HG03025 (cell line): ENCODE results near the gene PAK4.
"Not testable (repeated sequence)": the region's sequence is repeated elsewhere in the genome, so short reads cannot be mapped to it uniquely, and the experiment has no call there.

ENCODE experiments used
- ATAC-seq: cut with Tn5 transposase; IDR thresholded peaks from one replicate; pipeline ENCODE4 v1.9.1; 2021; ENCODE audit warnings: mild to moderate bottlenecking, moderate library complexity; ENCODE audit not compliant: unreplicated experiment, low FRiP score

The PAK4 gene

DNA sequence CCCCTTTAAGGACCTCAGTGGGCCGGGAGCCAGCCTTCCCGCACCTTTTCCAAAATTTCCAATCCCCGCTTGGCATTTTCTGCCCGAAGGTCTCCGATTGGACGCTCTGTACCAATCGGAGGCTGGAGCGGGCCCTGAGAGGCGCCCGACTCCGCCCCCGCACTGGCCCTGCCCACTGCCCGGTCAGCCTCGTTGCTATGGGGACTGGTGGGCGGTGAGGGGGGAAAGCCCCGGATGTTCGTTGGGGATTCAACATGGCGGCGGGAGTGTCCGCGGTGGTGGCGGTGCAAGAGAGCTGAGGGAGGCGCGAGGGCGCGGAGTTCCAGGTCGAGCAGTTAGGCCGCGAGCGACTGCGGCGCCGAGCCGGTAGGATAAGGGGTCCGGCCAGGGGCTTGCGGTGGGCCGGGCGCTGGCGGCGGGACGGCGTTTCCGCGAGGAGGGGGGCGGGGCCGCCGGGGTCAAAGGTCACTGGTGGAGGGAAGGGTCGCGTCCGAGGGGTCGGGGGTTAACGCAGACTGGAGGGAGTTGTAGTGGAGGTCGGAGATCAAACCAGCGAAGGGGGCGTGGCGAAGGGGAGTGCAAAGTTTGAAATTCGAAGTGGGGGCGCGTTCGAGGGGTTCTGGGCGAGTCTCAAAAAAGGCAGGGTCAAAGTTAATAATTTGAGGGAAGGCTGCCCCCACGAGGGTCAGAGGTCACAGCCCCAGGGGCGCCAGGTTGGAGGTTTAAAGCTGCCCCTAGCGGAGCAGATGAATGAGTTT lies at the start of gene PAK4:
PAK4 (plus strand) TSS at position 233 of the 758 bp plus-strand sequence. CDS start 43,768 bp downstream, outside the sequence.
- peak; percentile 76 for ATAC-seq

DNA sequence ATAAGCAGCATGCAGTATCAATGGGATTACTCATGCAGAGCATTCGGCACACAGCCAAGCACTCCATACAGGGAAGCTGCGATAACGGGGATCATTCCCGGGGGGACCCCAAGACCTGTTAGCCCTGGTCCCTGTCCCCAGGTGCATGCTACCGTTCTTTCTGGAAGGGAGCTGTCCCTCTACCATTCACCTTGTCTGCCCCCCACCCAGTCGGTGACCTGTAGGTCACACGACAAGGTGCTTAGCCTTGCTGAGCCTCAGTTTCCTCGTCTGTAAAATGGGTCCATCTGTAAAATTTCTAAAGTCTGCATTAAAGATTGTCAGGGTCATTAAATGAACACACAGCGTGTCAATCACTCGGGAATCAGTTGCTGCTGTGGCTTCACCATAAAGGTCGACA lies 48.3 kb upstream of the PAK4 start:
- ATAC-seq, result no peak

DNA sequence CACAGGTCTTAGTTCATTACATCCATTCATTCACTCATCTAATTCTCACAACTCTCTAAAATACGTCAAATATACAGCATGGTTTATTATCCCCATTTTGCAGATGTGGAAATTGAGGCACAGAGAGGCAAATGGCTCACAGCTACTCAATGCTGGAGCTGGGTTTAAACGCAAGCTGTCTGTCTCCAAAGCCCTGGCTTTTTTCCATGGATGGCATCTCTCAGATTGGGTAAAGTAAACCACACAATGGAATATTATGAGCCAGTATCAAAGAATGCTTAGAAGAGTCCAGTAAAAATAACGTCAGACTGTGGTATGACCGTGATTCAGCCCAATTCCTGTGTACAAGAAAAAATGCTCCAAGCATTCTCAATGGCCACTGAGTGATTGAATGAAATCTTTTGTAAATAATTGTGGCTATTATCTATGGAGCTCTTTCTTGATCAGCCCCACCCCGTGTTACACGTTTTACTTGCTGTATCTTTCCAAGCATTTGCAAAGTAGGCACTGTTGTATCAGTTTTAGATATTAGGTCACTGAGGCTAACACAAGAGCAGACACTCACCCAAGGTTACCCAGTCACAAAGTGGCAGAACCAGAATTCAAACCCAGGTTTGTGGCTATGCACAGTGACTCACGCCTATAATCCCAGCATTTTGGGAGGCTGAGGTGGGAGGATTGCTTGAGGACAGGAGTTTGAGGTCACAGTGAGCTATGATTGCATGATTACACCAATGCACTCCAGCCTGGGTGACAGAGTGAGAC lies 47.0 kb upstream of the PAK4 start:
- ATAC-seq, result no peak

GRCh38 chr19:39080431-39080830 lies 45.2 kb upstream of the PAK4 start:
- ATAC-seq, result no peak

GRCh38 chr19:39082167-39082566 lies 43.4 kb upstream of the PAK4 start:
- no peak for ATAC-seq

- ATAC-seq, result no peak
These were observed 42.6 kb upstream of the PAK4 start for GRCh38 chr19:39082745-39083598.

- ATAC-seq, result no peak
These were observed 42.0 kb upstream of the PAK4 start for GRCh38 chr19:39083599-39083982.

GRCh38 chr19:39083983-39084731 lies 41.4 kb upstream of the PAK4 start, which contains the start of gene ACP7:
ACP7 (plus strand) TSS chr19:39084368; CDS start chr19:39085270, 902 bp downstream.
- no peak for ATAC-seq

- no peak for ATAC-seq
These were observed 40.9 kb upstream of the PAK4 start for GRCh38 chr19:39084732-39085080.

DNA sequence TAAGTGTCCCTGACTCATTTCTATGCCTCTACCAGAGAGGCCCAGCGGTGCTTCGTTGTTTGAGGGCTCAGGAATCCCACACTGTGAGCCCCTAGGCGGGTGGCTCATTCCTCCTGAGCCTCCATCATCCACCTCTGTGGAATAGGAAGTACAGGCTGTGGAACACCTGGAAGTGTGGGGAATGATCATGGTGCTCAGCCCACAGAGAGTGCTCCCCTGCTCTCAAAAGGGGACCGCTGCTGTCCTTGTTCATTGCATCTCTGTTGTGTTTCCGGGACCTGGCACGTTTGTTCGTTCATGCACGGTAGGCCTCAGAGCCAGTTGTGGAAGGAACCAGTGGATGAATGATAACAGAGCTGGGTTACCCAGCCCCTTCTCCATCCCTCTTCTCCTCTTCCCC lies 40.2 kb upstream of the PAK4 start:
- no peak for ATAC-seq

DNA sequence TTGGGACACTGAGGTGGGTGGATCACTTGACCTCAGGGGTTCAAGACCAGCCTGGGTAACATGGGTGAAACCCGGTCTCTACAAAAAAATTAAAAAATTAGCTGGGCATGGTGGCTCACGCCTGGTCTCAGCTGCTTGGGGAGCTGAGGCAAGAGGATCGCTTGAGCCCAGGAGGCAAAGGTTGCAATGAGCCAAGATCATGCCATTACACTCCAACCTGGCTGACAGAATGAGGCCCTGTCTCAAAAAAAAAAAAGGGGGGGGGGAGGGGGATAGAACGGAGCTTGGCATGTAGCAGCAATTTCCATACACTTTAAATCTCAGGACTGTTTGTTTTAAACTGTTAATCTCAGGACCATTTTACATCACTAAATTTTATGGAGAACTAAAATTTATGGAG lies 39.2 kb upstream of the PAK4 start:
- ATAC-seq, result no peak

DNA sequence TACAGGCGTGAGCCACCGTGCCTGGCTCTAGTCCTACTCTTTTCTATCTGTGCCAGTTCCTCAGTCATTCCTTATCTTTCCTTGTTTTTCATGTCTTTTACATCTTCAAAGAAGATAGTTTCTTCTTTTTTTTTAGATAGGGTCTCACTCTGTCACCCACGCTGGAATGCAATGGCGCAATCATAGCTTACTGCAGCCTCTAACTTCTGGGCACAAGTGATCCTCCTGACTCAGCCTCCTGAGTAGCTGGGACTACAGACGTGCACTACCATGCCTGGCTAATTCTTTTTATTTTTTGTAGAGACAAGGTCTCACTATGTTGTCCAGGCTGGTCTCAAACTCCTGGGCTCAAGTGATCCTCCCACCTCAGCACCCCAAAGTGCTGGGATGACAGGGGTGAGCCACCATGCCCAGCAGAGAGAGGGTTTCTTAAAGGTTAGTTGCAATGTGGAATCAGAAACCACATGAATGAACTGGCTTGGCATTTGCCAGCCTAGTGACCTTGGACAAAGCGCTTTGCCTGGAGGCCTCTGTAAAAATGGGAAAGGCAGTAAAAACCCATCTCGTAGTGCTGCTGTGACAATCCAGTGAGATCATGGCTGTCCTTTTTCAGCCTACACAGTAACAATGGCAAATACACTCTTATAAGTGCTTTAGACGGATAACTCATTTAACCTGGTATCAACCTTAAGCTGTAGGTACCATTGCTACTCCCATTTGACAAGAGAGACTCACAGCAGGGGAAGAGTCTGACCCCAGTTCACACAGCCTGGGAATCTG lies 37.5 kb upstream of the PAK4 start:
- no peak for ATAC-seq

DNA sequence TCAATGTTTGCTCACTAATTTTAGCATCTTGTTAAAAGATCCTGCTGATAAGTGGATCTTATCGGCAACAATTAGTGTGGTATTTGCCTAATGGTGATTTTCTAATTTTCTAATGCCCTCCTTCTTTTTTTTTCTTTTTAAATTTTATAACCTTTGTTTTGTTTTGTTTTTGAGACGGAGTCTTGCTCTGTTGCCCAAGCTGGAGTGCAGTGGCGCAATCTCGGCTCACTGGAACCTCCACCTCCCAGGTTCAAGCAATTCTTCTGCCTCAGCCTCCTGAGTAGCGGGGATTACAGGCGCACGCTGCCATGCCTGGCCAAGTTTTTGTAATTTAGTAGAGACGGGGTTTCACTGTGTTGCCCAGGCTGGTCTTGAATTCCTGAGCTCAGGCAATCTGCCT lies 35.6 kb upstream of the PAK4 start:
- ATAC-seq, result not testable (repeated sequence)

DNA sequence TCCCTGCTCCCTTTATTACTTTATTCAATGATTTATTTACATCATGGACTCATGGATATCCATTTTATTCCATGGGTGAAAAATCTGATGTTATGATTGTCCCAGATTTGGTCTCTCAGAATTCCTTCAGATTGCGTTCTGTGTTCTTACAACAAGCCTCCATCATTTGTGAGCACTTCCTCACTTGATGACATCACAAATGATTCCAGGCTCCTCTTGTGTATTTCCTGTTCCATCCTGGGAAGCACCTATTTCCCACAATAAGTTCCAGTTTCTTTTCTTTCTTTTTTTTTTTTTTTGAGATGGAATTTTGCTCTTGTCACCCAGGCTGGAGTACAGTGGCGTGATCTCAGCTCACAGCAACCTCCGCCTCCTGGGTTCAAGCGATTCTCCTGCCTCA lies 34.7 kb upstream of the PAK4 start:
- no peak for ATAC-seq

DNA sequence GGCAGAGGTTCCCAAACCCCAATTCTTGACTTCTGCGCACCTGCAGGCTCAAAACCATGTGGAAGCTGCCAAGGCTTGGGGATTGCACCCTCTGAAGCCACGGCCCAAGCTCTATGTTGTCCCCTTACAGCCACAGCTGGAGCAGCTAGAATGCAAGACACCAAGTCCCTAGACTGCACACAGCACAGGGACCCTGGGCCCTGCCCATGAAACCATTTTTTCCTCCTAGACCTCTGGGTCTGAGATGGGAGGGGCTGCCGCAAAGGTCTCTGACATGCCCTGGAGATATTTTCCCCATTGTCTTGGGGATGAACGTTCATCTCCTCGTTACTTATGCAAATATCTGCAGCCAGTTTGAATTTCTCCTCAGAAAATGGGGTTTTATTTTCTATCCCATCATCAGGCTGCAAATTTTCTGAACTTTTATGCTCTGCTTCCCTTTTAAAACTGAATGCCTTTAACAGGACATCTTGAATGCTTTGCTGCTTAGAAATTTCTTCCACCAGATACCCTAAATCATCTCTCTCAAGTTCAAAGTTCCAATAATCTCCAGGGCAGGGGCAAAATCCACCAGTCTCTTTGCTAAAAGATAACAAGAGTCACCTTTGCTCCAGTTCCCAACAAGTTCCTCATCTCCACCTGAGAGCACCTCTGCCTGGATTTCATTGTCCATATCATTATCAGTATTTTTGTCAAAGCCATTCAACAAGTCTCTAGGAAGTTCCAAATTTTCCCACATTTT lies 29.6 kb upstream of the PAK4 start:
- ATAC-seq, result not testable (repeated sequence)

DNA sequence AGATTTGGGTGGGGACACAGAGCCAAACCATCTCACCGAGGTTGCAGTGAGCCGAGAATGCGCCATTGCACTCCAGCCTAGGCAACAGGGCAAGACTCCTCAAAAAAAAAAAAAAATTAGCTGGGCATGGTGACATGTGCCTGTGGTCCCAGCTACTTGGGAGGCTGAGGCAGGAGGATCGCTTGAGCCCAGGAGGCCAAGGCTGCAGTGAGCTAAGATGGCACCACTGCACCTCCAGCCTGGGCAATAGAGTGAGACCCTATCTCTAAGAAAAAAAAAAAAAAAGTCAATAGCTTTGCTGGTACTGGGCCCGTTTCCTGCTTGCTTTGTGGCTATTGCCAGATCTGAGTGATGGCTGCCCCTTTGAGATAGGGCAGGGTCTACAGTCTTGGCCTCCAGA lies 28.3 kb upstream of the PAK4 start:
- ATAC-seq, result no peak

- no peak for ATAC-seq
These were observed 27.9 kb upstream of the PAK4 start for GRCh38 chr19:39097721-39098120.

- ATAC-seq, result no peak
These were observed 27.0 kb upstream of the PAK4 start for GRCh38 chr19:39098365-39099269.
